Panc1 (cell line): Measurements from ENCODE around the gene NFKBIZ. TPM values are rescaled to one million over a fixed set of nuclear protein-coding genes. Genes with fewer than 3 reads are reported as not detected.

Experiments
- ATAC-seq: fragments of 200-7000 bp; cut with Tn5 transposase; 2 replicates; pipeline ENCODE4 v1.9.1; 2020; ENCODE audit warnings: mild to moderate bottlenecking, moderate library complexity
- BruUV-seq: library from RNA; stranded (reverse); fragments of 400-500 nt; replicated peaks from 2 replicates; lab custom pipeline; 2021; lab: Mats Ljungman, UMichigan
- CTCF ChIA-PET: fragments of 300-600 bp; sonication (Branson Sonifier 250); formaldehyde crosslinking; loops from one replicate; lab custom pipeline; 2022; ENCODE audit warnings: antibody characterized with exemption; lab: Charles Lee
- POLR2A ChIA-PET: fragments of 300-600 bp; sonication (Branson Sonifier 250); formaldehyde crosslinking; loops from one replicate; lab custom pipeline; 2022; ENCODE audit warnings: antibody characterized with exemption; lab: Charles Lee
- DNase-seq: peaks from one replicate; pipeline ENCODE4 v3.0.0-alpha.2; 2010; ENCODE audit warnings: low read depth, low spot score
- H3K27ac ChIP-seq: 2 replicates; pipeline ENCODE4 v1.5.1; 2011; ENCODE audit warnings: mild to moderate bottlenecking, low read length, inconsistent platforms
- H3K27me3 ChIP-seq: fragments of 200-500 bp; sonication (Bioruptor generic); 2 replicates; pipeline ENCODE4 v1.6.0; 2014; ENCODE audit warnings: low read length, inconsistent platforms; ENCODE audit not compliant: control insufficient read depth, insufficient read depth
- H3K36me3 ChIP-seq: fragments of 200-500 bp; sonication (Bioruptor generic); 2 replicates; pipeline ENCODE4 v1.5.1; 2014; ENCODE audit warnings: inconsistent platforms, mild to moderate bottlenecking, low read length, moderate library complexity; ENCODE audit not compliant: control insufficient read depth, insufficient read depth
- H3K4me1 ChIP-seq: 2 replicates; pipeline ENCODE4 v1.5.1; 2011; ENCODE audit warnings: inconsistent platforms, mild to moderate bottlenecking, low read length, moderate library complexity; ENCODE audit not compliant: control insufficient read depth, insufficient read depth
- H3K4me3 ChIP-seq, 2 experiments: 2 replicates each; pipeline ENCODE4 v1.5.1; 2011 to 2012; ENCODE audit warnings: low read depth in 2 of 2, low read length in 2 of 2, mild to moderate bottlenecking in 2 of 2, inconsistent platforms in 1 of 2, moderate library complexity in 1 of 2
- H3K9me3 ChIP-seq: fragments of 200-500 bp; sonication (Bioruptor generic); 2 replicates; pipeline ENCODE4 v1.5.1; 2014; ENCODE audit warnings: low read depth, mild to moderate bottlenecking, inconsistent platforms, low read length, moderate library complexity; ENCODE audit not compliant: control insufficient read depth, insufficient read depth
- SIN3A ChIP-seq: IDR thresholded peaks from 2 replicates; pipeline ENCODE4 v1.6.1; 2012; ENCODE audit warnings: low read depth, mild to moderate bottlenecking, low read length, moderate library complexity, borderline replicate concordance; ENCODE audit not compliant: insufficient read depth
- TCF7L2 ChIP-seq: IDR thresholded peaks from 2 replicates; pipeline ENCODE4 v1.6.1; 2011; ENCODE audit warnings: mild to moderate bottlenecking, low read depth, low read length, inconsistent platforms
- in situ Hi-C: cut with HindIII; loops from 2 replicates; pipeline ENCODE4 v1.10.0; 2016; ENCODE audit warnings: low sequenced_read_pairs, low pct_unique_long_range_greater_than_20kb
- intact Hi-C: fragments of 100-400 bp; cut with micrococcal nuclease; formaldehyde crosslinking; loops from one replicate; pipeline ENCODE4 v1.10.0; 2022; ENCODE audit not compliant: unreplicated experiment
- total RNA-seq: library from RNA; stranded (reverse); gene quantifications from one replicate; pipeline ENCODE4 v1.2.1, GENCODE V29; 2021; ENCODE audit not compliant: unreplicated experiment
- TF ChIP-seq, protein P1 (sequence below): fragments of 450-650 bp; IDR thresholded peaks from 2 replicates; pipeline ENCODE4 v1.5.1; 2017; ENCODE audit warnings: mild to moderate bottlenecking
- TF ChIP-seq, protein P2 (sequence below), 2 experiments: IDR thresholded peaks; 2 replicates each; pipeline ENCODE4 v1.6.1; 2011 to 2012; ENCODE audit warnings: low read depth in 2 of 2, control low read depth in 1 of 2, low read length in 1 of 2, mild to moderate bottlenecking in 1 of 2, moderate library complexity in 1 of 2; ENCODE audit not compliant: insufficient read depth in 1 of 2

NFKBIZ gene
- total RNA-seq, 1 experiment from 2014 or later: 17.4 TPM

DNA sequence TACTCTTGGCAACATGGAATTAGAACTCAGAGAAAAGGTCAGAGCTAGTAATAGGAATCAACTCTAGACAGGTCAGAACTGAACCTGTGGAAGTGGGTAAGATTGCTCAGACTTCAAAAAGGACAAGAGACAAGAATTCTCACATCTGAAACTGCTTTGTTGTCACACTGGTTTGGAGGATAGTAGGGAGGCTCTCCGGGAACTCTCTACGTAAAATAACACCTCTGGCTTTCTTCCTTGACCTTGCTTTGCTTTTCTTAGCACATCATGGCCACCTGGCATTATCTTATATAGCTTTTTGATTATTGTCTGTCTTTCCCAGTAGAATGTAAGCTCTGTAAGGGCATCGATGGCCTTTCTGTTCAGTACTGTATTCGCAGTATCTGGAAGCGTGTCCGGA lies 13.2 kb upstream of the NFKBIZ start:
- ATAC-seq: peak; percentile 18; the same call in 1 of the 2 replicates
- DNase-seq: no peak
- Histone ChIP-seq H3K4me3 (no peak overlapping the region), H3K36me3 (no peaks in the 10 kb centered on the region), H3K9me3 (no peaks in the 10 kb centered on the region), H3K27ac (no peak overlapping the region), H3K27me3 (no peaks in the 10 kb centered on the region), H3K4me1 (no peaks in the 10 kb centered on the region; the same call in 1 of the 2 replicates)
- POLR2A ChIA-PET: interaction anchor here (0.8 kb wide), 1 partner anchor 14 kb away, joined by 3 read pairs; no protein-coding TSS in a partner anchor
- in situ Hi-C loops: no loop called here
- TF ChIP-seq, protein P1, sequence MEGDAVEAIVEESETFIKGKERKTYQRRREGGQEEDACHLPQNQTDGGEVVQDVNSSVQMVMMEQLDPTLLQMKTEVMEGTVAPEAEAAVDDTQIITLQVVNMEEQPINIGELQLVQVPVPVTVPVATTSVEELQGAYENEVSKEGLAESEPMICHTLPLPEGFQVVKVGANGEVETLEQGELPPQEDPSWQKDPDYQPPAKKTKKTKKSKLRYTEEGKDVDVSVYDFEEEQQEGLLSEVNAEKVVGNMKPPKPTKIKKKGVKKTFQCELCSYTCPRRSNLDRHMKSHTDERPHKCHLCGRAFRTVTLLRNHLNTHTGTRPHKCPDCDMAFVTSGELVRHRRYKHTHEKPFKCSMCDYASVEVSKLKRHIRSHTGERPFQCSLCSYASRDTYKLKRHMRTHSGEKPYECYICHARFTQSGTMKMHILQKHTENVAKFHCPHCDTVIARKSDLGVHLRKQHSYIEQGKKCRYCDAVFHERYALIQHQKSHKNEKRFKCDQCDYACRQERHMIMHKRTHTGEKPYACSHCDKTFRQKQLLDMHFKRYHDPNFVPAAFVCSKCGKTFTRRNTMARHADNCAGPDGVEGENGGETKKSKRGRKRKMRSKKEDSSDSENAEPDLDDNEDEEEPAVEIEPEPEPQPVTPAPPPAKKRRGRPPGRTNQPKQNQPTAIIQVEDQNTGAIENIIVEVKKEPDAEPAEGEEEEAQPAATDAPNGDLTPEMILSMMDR: no peak
- CTCF ChIA-PET: no interaction called here
- BruUV-seq: no TSS peak
- intact Hi-C loops: no loop called here

DNA sequence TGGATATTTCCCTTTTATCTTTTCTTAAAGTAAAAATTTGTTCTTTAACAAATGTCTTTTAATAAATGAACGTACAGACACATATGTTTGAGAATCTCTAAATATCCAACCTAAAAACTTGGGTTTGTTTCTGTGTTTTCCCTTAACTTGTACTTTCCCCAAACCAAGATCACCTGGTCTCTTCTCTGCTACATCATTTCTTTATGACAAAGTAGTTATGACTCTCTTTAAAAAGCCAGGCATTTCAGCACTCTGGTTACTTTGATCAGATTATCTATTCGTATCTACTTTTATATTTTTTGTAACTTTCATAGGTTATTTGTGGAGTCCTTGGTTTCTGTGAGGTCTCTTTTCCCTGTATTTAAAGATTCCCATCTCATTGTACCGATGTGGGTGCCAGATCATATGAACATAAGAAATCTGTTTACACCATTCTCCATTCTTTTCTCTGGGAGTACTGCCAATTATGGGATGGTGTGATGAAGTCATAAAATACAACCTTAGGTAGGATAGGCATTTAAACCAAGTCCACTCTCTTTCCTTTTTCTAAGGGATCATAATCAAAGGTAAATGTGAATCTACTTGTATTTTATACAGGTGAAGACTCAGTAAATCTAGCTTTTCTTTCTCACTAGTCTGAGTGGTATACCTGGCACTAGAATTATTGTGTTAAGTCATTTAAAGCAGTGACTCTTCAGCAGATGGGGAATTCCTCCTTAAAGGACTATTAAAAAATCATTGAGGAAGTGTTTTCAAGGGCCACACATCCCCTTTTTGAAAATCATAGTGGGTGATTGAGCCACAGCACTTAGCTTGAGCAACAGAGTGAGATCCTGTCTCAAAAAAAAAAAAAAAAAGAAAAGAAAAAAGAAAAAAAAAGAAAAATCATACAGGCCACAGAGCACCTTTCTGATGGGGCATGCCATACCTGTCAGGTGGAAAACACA lies 12.4 kb upstream of the NFKBIZ start:
- TF ChIP-seq, protein P1: no peak
- TF ChIP-seq, protein P2, sequence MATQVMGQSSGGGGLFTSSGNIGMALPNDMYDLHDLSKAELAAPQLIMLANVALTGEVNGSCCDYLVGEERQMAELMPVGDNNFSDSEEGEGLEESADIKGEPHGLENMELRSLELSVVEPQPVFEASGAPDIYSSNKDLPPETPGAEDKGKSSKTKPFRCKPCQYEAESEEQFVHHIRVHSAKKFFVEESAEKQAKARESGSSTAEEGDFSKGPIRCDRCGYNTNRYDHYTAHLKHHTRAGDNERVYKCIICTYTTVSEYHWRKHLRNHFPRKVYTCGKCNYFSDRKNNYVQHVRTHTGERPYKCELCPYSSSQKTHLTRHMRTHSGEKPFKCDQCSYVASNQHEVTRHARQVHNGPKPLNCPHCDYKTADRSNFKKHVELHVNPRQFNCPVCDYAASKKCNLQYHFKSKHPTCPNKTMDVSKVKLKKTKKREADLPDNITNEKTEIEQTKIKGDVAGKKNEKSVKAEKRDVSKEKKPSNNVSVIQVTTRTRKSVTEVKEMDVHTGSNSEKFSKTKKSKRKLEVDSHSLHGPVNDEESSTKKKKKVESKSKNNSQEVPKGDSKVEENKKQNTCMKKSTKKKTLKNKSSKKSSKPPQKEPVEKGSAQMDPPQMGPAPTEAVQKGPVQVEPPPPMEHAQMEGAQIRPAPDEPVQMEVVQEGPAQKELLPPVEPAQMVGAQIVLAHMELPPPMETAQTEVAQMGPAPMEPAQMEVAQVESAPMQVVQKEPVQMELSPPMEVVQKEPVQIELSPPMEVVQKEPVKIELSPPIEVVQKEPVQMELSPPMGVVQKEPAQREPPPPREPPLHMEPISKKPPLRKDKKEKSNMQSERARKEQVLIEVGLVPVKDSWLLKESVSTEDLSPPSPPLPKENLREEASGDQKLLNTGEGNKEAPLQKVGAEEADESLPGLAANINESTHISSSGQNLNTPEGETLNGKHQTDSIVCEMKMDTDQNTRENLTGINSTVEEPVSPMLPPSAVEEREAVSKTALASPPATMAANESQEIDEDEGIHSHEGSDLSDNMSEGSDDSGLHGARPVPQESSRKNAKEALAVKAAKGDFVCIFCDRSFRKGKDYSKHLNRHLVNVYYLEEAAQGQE (IDR thresholded peaks at IDR 0.05; ENCODE audit: insufficient read depth in 1 of 2, low read depth in 2 of 2, low read length in 1 of 2): no peak
- TF ChIP-seq TCF7L2 (no peak), SIN3A (no peak)
- ATAC-seq (no peak), DNase-seq (no peak)
- in situ Hi-C loops (no loop called here), intact Hi-C loops (no loop called here)
- CTCF ChIA-PET: no interaction called here
- no peak overlapping the region for H3K4me3 ChIP-seq
- no peaks in the 10 kb centered on the region for H3K36me3 ChIP-seq
- BruUV-seq: no TSS peak
- H3K9me3 ChIP-seq: no peaks in the 10 kb centered on the region
- H3K4me1 ChIP-seq: peaks cover under 1% of the 10 kb centered on the region; the same call in 1 of the 2 replicates
- H3K27ac ChIP-seq: no peak overlapping the region; the same call in 1 of the 2 replicates
- H3K27me3 ChIP-seq: no peaks in the 10 kb centered on the region
- POLR2A ChIA-PET: interaction anchor here (0.8 kb wide), 1 partner anchor 13 kb away, joined by 3 read pairs; no protein-coding TSS in a partner anchor
